ENCODE data around the gene ANKRD12.

Gene ANKRD12

DNA sequence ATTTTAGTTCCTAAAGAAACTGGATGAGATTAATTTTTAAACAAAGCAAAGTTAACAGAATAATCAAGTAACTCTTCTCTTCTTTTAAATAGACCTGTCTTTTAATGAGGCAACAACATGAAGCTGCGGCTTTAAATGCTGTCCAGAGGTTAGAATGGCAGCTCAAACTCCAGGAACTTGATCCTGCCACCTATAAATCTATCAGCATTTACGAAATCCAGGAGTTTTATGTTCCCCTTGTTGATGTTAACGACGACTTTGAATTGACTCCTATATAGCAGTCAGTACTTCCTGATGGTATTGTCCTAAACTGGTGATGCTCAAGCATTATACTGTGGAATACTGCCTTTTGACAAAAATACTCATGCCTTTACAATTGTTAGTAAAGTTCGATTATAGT, 144.3 kb downstream of the ANKRD12 start:
- no peak overlapping the region for H3K4me2 ChIP-seq (ENCODE audit: insufficient read depth, low read length, poor library complexity, severe bottlenecking)
- no peak overlapping the region for H2BK15ac ChIP-seq (ENCODE audit: low read length)
- H3K4me1 ChIP-seq (ENCODE audit: control insufficient read depth in 2 of 2, insufficient read depth in 1 of 2, low read depth in 1 of 2, low read length in 2 of 2): no peaks in the 10 kb centered on the region
- no CpG with 5 or more reads among the region's 5 CpGs for WGBS, 2 donors (ENCODE audit: extremely low coverage in 2 of 2, insufficient read length in 2 of 2, insufficient replicate concordance in 1 of 2)
- no peaks in the 10 kb centered on the region for H3K9me3 ChIP-seq (replicated peaks in 1 of 2; ENCODE audit: control insufficient read depth in 2 of 2, insufficient read depth in 1 of 2, low read depth in 1 of 2, low read length in 2 of 2)
- no peak overlapping the region for H3K23ac ChIP-seq (ENCODE audit: low read depth, low read length, poor library complexity)
- no peak overlapping the region for H2BK12ac ChIP-seq (ENCODE audit: low read length)
- no peak overlapping the region for H3K27ac ChIP-seq (replicated peaks; ENCODE audit: low read length)
- peaks cover 0 to 48% of the 10 kb centered on the region in 2 donors for H3K36me3 ChIP-seq (replicated peaks in 1 of 2; ENCODE audit: control insufficient read depth in 2 of 2, insufficient read depth in 2 of 2, low read length in 2 of 2)
- no peak overlapping the region for H3K14ac ChIP-seq (ENCODE audit: low read length)
- no peaks in the 10 kb centered on the region for H3K79me1 ChIP-seq (ENCODE audit: low read depth, low read length)
- no peak overlapping the region for H3K18ac ChIP-seq (ENCODE audit: low read length)
- H3K9ac ChIP-seq (ENCODE audit: low read depth, low read length, poor library complexity): no peak overlapping the region
- no peak overlapping the region for H2BK5ac ChIP-seq (ENCODE audit: low read length)
- no peak overlapping the region for H3K4ac ChIP-seq (ENCODE audit: low read length)
- H3K4me3 ChIP-seq (ENCODE audit: low read length in 2 of 2): no peak overlapping the region
- DNase-seq (ENCODE audit: low spot score): no peak
- H4K8ac ChIP-seq (ENCODE audit: low read depth, low read length): no peak overlapping the region
- no peaks in the 10 kb centered on the region for H3K27me3 ChIP-seq (ENCODE audit: control insufficient read depth in 3 of 3, insufficient read depth in 3 of 3, low read depth in 1 of 3, low read length in 3 of 3)
- no peak overlapping the region for H2AFZ ChIP-seq (ENCODE audit: low read length)
- no peak overlapping the region for H4K91ac ChIP-seq (ENCODE audit: low read depth, low read length, poor library complexity)
- H2BK120ac ChIP-seq (ENCODE audit: low read depth, low read length): no peak overlapping the region
- H2AK5ac ChIP-seq (ENCODE audit: low read depth, low read length): no peak overlapping the region

DNA sequence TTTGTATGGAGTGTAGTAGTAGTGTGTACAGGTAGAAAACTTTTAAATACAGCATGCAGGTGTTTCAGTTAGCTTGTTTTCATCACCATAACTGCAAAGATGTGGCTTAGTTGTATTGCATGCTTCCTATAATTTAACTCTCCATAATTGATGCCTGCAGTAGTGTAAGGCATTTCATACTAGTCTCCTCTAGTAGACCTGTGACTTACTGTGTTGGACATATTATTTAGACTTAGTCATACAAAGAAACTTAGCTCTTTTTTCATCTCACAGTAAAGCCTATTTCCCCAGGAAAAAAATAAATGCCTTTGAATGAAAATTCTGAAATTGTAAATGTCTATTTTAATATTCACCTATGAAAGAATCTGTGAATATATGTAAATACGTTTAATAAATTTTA, 145.2 kb downstream of the ANKRD12 start:
- Histone ChIP-seq H3K4me3 (ENCODE audit: low read length in 2 of 2) (no peak overlapping the region), H3K4ac (ENCODE audit: low read length) (no peak overlapping the region), H2BK15ac (ENCODE audit: low read length) (no peak overlapping the region), H3K18ac (ENCODE audit: low read length) (no peak overlapping the region), H2BK12ac (ENCODE audit: low read length) (no peak overlapping the region), H3K14ac (ENCODE audit: low read length) (no peak overlapping the region), H3K4me1 (ENCODE audit: control insufficient read depth in 2 of 2, insufficient read depth in 1 of 2, low read depth in 1 of 2, low read length in 2 of 2) (no peaks in the 10 kb centered on the region), H3K4me2 (ENCODE audit: insufficient read depth, low read length, poor library complexity, severe bottlenecking) (no peak overlapping the region), H2BK5ac (ENCODE audit: low read length) (no peak overlapping the region), H3K79me1 (ENCODE audit: low read depth, low read length) (no peaks in the 10 kb centered on the region), H2AFZ (ENCODE audit: low read length) (no peak overlapping the region), H3K9me3 (replicated peaks in 1 of 2; ENCODE audit: control insufficient read depth in 2 of 2, insufficient read depth in 1 of 2, low read depth in 1 of 2, low read length in 2 of 2) (no peaks in the 10 kb centered on the region), H3K27ac (replicated peaks; ENCODE audit: low read length) (no peak overlapping the region), H4K8ac (ENCODE audit: low read depth, low read length) (no peak overlapping the region), H2BK120ac (ENCODE audit: low read depth, low read length) (no peak overlapping the region), H3K27me3 (ENCODE audit: control insufficient read depth in 3 of 3, insufficient read depth in 3 of 3, low read depth in 1 of 3, low read length in 3 of 3) (no peaks in the 10 kb centered on the region), H3K9ac (ENCODE audit: low read depth, low read length, poor library complexity) (no peak overlapping the region), H3K36me3 (replicated peaks in 1 of 2; ENCODE audit: control insufficient read depth in 2 of 2, insufficient read depth in 2 of 2, low read length in 2 of 2) (peaks cover 0 to 39% of the 10 kb centered on the region in 2 donors), H4K91ac (ENCODE audit: low read depth, low read length, poor library complexity) (no peak overlapping the region), H2AK5ac (ENCODE audit: low read depth, low read length) (no peak overlapping the region), H3K23ac (ENCODE audit: low read depth, low read length, poor library complexity) (no peak overlapping the region)
- no peak for DNase-seq (ENCODE audit: low spot score)
- no CpG with 5 or more reads among the region's 1 CpG for WGBS, 2 donors (ENCODE audit: extremely low coverage in 2 of 2, insufficient read length in 2 of 2, insufficient replicate concordance in 1 of 2)

DNA sequence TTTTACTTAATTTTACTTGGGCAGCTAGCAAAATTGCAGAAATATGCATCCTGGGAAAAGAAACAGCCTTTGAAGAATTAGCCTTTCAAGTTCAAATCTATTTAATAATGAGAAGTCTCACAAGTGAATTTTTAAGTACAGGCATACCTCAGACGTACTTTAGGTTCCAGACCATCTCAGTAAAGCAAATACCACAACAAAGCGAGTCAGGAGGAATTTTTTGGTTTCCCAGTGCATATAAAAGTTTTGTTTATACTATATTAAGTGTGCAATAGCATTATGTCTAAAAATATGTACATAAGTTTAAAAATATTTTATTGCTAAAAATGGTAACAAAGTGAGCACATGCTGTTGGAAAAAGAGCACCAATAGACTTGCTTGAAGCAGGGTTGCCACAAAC, 147.2 kb downstream of the ANKRD12 start:
- WGBS, 2 donors (ENCODE audit: extremely low coverage in 2 of 2, insufficient read length in 2 of 2, insufficient replicate concordance in 1 of 2): no CpG with 5 or more reads among the region's 2 CpGs
- H2BK15ac ChIP-seq (ENCODE audit: low read length): no peak overlapping the region

DNA sequence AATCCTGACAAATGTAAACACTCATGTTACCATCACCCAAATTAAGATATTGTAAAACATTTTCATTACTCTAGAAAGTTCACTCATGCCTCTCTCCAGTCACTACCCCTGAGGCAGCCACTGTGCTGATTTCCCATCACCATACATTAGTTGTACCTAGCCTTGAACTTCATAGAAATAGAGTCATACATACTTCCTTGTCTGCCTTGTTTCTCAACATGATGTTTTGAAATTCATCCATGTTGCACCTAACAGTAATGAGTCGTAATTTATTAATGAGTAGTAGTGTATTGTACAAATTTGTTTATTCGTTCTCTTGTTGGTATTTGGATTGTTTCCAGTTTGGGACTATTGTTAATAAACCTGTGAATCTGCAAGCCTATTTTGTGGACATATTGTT, 149.0 kb downstream of the ANKRD12 start:
- no peak overlapping the region for H3K4me3 ChIP-seq (ENCODE audit: low read length in 2 of 2)
- H3K27ac ChIP-seq (replicated peaks; ENCODE audit: low read length): no peak overlapping the region
- H3K4me1 ChIP-seq (ENCODE audit: control insufficient read depth in 2 of 2, insufficient read depth in 1 of 2, low read depth in 1 of 2, low read length in 2 of 2): no peaks in the 10 kb centered on the region
- no peak for DNase-seq (ENCODE audit: low spot score)
- H4K91ac ChIP-seq (ENCODE audit: low read depth, low read length, poor library complexity): no peak overlapping the region
- H2BK120ac ChIP-seq (ENCODE audit: low read depth, low read length): no peak overlapping the region
- peaks cover 0 to under 1% of the 10 kb centered on the region in 2 donors for H3K9me3 ChIP-seq (replicated peaks in 1 of 2; ENCODE audit: control insufficient read depth in 2 of 2, insufficient read depth in 1 of 2, low read depth in 1 of 2, low read length in 2 of 2)
- no peak overlapping the region for H4K8ac ChIP-seq (ENCODE audit: low read depth, low read length)
- no peak overlapping the region for H2AK5ac ChIP-seq (ENCODE audit: low read depth, low read length)
- WGBS, 2 donors (ENCODE audit: extremely low coverage in 2 of 2, insufficient read length in 2 of 2, insufficient replicate concordance in 1 of 2): no CpG with 5 or more reads among the region's 2 CpGs
- no peaks in the 10 kb centered on the region for H3K79me1 ChIP-seq (ENCODE audit: low read depth, low read length)
- no peak overlapping the region for H2BK12ac ChIP-seq (ENCODE audit: low read length)
- no peak overlapping the region for H3K4ac ChIP-seq (ENCODE audit: low read length)
- no peak overlapping the region for H3K4me2 ChIP-seq (ENCODE audit: insufficient read depth, low read length, poor library complexity, severe bottlenecking)
- no peaks in the 10 kb centered on the region for H3K27me3 ChIP-seq (ENCODE audit: control insufficient read depth in 3 of 3, insufficient read depth in 3 of 3, low read depth in 1 of 3, low read length in 3 of 3)
- no peak overlapping the region for H2AFZ ChIP-seq (ENCODE audit: low read length)
- no peak overlapping the region for H3K18ac ChIP-seq (ENCODE audit: low read length)
- no peak overlapping the region for H3K23ac ChIP-seq (ENCODE audit: low read depth, low read length, poor library complexity)
- no peak overlapping the region for H2BK15ac ChIP-seq (ENCODE audit: low read length)
- H3K36me3 ChIP-seq (replicated peaks in 1 of 2; ENCODE audit: control insufficient read depth in 2 of 2, insufficient read depth in 2 of 2, low read length in 2 of 2): peaks cover 0 to 11% of the 10 kb centered on the region in 2 donors
- no peak overlapping the region for H3K9ac ChIP-seq (ENCODE audit: low read depth, low read length, poor library complexity)
- no peak overlapping the region for H3K14ac ChIP-seq (ENCODE audit: low read length)
- H2BK5ac ChIP-seq (ENCODE audit: low read length): no peak overlapping the region

More for the DNA sequence above, 147.2 kb downstream of the ANKRD12 start:
- Histone ChIP-seq H3K4me1 (ENCODE audit: control insufficient read depth in 2 of 2, insufficient read depth in 1 of 2, low read depth in 1 of 2, low read length in 2 of 2) (no peaks in the 10 kb centered on the region), H3K27ac (replicated peaks; ENCODE audit: low read length) (no peak overlapping the region), H2AFZ (ENCODE audit: low read length) (no peak overlapping the region), H2AK5ac (ENCODE audit: low read depth, low read length) (no peak overlapping the region), H2BK12ac (ENCODE audit: low read length) (no peak overlapping the region), H2BK120ac (ENCODE audit: low read depth, low read length) (no peak overlapping the region), H2BK5ac (ENCODE audit: low read length) (no peak overlapping the region), H3K79me1 (ENCODE audit: low read depth, low read length) (no peaks in the 10 kb centered on the region), H3K18ac (ENCODE audit: low read length) (no peak overlapping the region), H3K36me3 (replicated peaks in 1 of 2; ENCODE audit: control insufficient read depth in 2 of 2, insufficient read depth in 2 of 2, low read length in 2 of 2) (peaks cover 0 to 26% of the 10 kb centered on the region in 2 donors), H3K4me3 (ENCODE audit: low read length in 2 of 2) (no peak overlapping the region), H3K4me2 (ENCODE audit: insufficient read depth, low read length, poor library complexity, severe bottlenecking) (no peak overlapping the region), H4K91ac (ENCODE audit: low read depth, low read length, poor library complexity) (no peak overlapping the region), H3K14ac (ENCODE audit: low read length) (no peak overlapping the region), H3K23ac (ENCODE audit: low read depth, low read length, poor library complexity) (no peak overlapping the region), H3K27me3 (ENCODE audit: control insufficient read depth in 3 of 3, insufficient read depth in 3 of 3, low read depth in 1 of 3, low read length in 3 of 3) (no peaks in the 10 kb centered on the region), H3K4ac (ENCODE audit: low read length) (no peak overlapping the region), H4K8ac (ENCODE audit: low read depth, low read length) (no peak overlapping the region), H3K9me3 (replicated peaks in 1 of 2; ENCODE audit: control insufficient read depth in 2 of 2, insufficient read depth in 1 of 2, low read depth in 1 of 2, low read length in 2 of 2) (no peaks in the 10 kb centered on the region), H3K9ac (ENCODE audit: low read depth, low read length, poor library complexity) (no peak overlapping the region)
- no peak for DNase-seq (ENCODE audit: low spot score)

All from neuronal stem cell (in vitro differentiated cells).